Germinal center (tissue), 1 donor: ENCODE measurements around the gene DAGLA.
A peak's percentile ranks its signal among the peaks of the same experiment; 100 is the strongest.

Experiments used
- DNase-seq: peaks from one replicate; pipeline ENCODE4 v3.0.0; 2012; ENCODE audit warnings: mixed read lengths, low spot score

Gene DAGLA

GRCh38 chr11:61765550-61766253 lies 85.5 kb downstream of the DAGLA start:
- no peak for DNase-seq

- no peak for DNase-seq
Measured at GRCh38 chr11:61766353-61766841, 86.2 kb downstream of the DAGLA start.

GRCh38 chr11:61768376-61769076 lies 88.3 kb downstream of the DAGLA start:
- DNase-seq: no peak

- DNase-seq: no peak
Measured at GRCh38 chr11:61769169-61769920, 89.2 kb downstream of the DAGLA start.

- DNase-seq: no peak
Measured at GRCh38 chr11:61769946-61770683, 89.9 kb downstream of the DAGLA start.

- no peak for DNase-seq
Measured at GRCh38 chr11:61771195-61771894, 91.2 kb downstream of the DAGLA start.

- DNase-seq: no peak
Measured at GRCh38 chr11:61771985-61772455, 91.8 kb downstream of the DAGLA start.

- no peak for DNase-seq
Measured at GRCh38 chr11:61773356-61773755, 93.2 kb downstream of the DAGLA start.

GRCh38 chr11:61773809-61774208 lies 93.6 kb downstream of the DAGLA start:
- no peak for DNase-seq

- DNase-seq: no peak
Measured at GRCh38 chr11:61774411-61774810, 94.2 kb downstream of the DAGLA start.

- DNase-seq: no peak
Measured at GRCh38 chr11:61775106-61775505, 94.9 kb downstream of the DAGLA start.

- DNase-seq: no peak
Measured at GRCh38 chr11:61775606-61776554, 95.7 kb downstream of the DAGLA start.

- peak; percentile 82 for DNase-seq
Measured at GRCh38 chr11:61776561-61777075, 96.4 kb downstream of the DAGLA start.

GRCh38 chr11:61777234-61778090 lies 97.3 kb downstream of the DAGLA start:
- peak; percentile 80 for DNase-seq

GRCh38 chr11:61778357-61778886 lies 98.2 kb downstream of the DAGLA start:
- DNase-seq: no peak

GRCh38 chr11:61778920-61779650 lies 98.9 kb downstream of the DAGLA start:
- DNase-seq: no peak

GRCh38 chr11:61779666-61780525 lies 99.7 kb downstream of the DAGLA start:
- no peak for DNase-seq
